ENCODE results near the gene PAX2. TPM values are rescaled to one million over a fixed set of nuclear protein-coding genes. Genes with fewer than 3 reads are reported as not detected.

PAX2 gene
- total RNA-seq, 5 donors from 2014 or later (not counting 1 experiment from before 2014, with no cell fraction given) = not detected

DNA sequence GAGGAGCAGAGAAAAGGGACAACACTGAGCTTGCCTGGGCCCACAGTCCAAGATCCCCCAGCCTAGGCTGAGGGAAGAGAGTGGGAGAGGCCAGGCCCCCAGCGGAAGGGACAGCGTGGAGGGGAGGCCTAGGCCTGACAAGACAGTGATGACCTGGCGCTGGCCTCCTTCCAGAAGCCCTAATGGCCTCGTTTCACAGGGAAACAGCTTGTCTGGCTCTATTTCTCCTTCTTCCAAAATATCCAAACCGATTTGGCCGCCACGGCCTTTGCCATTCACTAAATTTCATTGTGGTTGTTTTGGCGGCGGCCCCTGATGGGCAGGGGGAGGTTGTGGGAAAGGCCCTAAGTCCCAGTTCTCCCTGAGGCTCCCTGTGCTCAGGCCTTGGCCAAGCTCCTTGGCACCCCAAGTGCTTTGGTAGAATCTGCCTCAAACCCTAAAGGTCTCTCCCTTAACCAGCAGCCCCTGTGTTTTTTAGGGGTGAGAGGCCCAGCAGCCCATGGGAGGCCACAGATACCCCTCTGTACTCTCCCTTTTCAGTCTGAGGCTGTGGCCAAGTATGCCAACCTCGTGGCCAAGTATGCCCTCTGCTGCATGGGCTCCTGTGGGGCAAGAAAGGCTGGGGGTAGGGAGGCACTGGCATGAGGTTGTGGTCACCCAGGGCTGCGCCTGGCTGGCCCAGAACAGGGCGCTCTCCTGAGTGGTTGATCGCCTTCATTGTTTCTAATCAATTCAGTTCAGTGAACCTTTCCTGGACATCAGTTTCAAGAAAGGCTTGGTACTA is 37.3 kb downstream of the PAX2 start:
- Histone ChIP-seq H3K27ac (ENCODE audit: low read length) (no peak overlapping the region), H3K27me3 (replicated peaks in 1 of 2; ENCODE audit: control insufficient read depth in 2 of 2, extremely low read depth in 1 of 2, insufficient read depth in 2 of 2, low read length in 1 of 2) (peaks cover 2 to 41% of the 10 kb centered on the region in 2 experiments), H3K36me3 (ENCODE audit: control insufficient read depth in 2 of 2, extremely low read depth in 1 of 2, insufficient read depth in 1 of 2, low read length in 1 of 2) (no peaks in the 10 kb centered on the region), H3K9me3 (no peaks in the 10 kb centered on the region), H3K4me3 (ENCODE audit: control insufficient read depth in 1 of 2, extremely low read depth in 1 of 2, low read length in 1 of 2) (no peak overlapping the region), H3K4me1 (ENCODE audit: control insufficient read depth in 1 of 2, extremely low read depth in 1 of 2, insufficient read depth in 2 of 2, low read length in 2 of 2) (no peaks in the 10 kb centered on the region)
- no peak overlapping the region for H3K4me3 Mint-ChIP-seq
- no peak for ATAC-seq (replicated peaks in 1 of 4)
- H3K36me3 Mint-ChIP-seq = no peaks in the 10 kb centered on the region
- POLR2A ChIA-PET = no interaction called here
- CTCF ChIA-PET = no interaction called here
- WGBS (ENCODE audit: insufficient coverage) = 80% methylated on average over 4 of the region's 13 CpGs
- H3K4me1 Mint-ChIP-seq = no peaks in the 10 kb centered on the region
- no peak overlapping the region for H3K27ac Mint-ChIP-seq
- no peak for DNase-seq
- peaks cover 39 to 48% of the 10 kb centered on the region in 2 donors for H3K27me3 Mint-ChIP-seq
- H3K9me3 Mint-ChIP-seq = no peaks in the 10 kb centered on the region

DNA sequence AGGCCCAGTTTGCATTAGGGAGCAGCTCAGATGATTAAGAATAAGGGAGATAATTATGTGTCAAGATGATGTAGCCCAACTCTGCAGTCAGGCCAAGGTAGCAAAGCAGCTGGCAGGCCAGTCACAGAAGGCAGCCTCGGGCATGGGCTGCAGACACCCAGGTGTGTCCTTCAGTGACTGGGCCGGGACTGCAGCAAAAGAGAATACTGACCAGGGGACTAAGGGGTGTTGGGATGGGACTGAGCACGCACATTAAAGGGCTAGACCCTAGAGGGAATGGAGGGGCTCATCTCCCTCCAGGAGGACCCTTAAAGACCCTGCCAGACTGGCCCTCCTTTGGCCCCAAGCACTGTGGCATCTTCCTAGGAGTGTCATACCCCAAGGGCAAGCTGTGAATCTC is 38.7 kb downstream of the PAX2 start:
- peaks cover 0 to 45% of the 10 kb centered on the region in 2 experiments for H3K27me3 ChIP-seq (replicated peaks in 1 of 2; ENCODE audit: control insufficient read depth in 2 of 2, extremely low read depth in 1 of 2, insufficient read depth in 2 of 2, low read length in 1 of 2)
- 78% methylated on average over 3 of the region's 3 CpGs for WGBS (ENCODE audit: insufficient coverage)
- no peaks in the 10 kb centered on the region for H3K4me1 ChIP-seq (ENCODE audit: control insufficient read depth in 1 of 2, extremely low read depth in 1 of 2, insufficient read depth in 2 of 2, low read length in 2 of 2)
- ATAC-seq (replicated peaks in 1 of 4) = no peak
- H3K36me3 Mint-ChIP-seq = no peaks in the 10 kb centered on the region
- no peaks in the 10 kb centered on the region for H3K36me3 ChIP-seq (ENCODE audit: control insufficient read depth in 2 of 2, extremely low read depth in 1 of 2, insufficient read depth in 1 of 2, low read length in 1 of 2)
- H3K27me3 Mint-ChIP-seq = peaks cover 39 to 48% of the 10 kb centered on the region in 2 donors
- H3K4me3 ChIP-seq (ENCODE audit: control insufficient read depth in 1 of 2, extremely low read depth in 1 of 2, low read length in 1 of 2) = no peak overlapping the region
- H3K9me3 ChIP-seq = no peaks in the 10 kb centered on the region
- H3K4me3 Mint-ChIP-seq = no peak overlapping the region
- no peak overlapping the region for H3K27ac ChIP-seq (ENCODE audit: low read length)
- POLR2A ChIA-PET = no interaction called here
- no peaks in the 10 kb centered on the region for H3K9me3 Mint-ChIP-seq
- no peak for DNase-seq
- H3K4me1 Mint-ChIP-seq = no peaks in the 10 kb centered on the region
- CTCF ChIA-PET = no interaction called here
- H3K27ac Mint-ChIP-seq = no peak overlapping the region

DNA sequence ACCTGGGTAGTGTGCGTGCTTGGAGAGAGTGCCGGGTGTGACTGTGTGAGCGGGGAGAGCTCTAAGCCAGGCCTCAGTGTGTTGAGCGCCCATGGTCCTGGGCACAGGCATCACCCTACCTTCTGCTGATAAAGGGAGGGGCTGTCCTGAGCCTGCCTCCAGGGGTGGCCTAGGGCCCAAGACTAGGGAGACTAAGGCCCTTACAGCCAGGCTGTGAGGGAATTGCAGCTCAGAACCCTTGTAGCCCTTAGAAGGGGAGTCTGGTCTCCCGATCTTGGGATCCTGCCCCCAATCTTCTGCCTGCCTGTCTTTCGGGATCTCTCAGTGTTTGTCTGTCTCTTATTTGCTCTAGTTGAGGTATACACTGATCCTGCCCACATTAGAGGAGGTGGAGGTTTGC is 41.2 kb downstream of the PAX2 start:
- WGBS (ENCODE audit: insufficient coverage) = 83% methylated on average over 6 of the region's 6 CpGs
- peaks cover 0 to 49% of the 10 kb centered on the region in 2 experiments for H3K27me3 ChIP-seq (replicated peaks in 1 of 2; ENCODE audit: control insufficient read depth in 2 of 2, extremely low read depth in 1 of 2, insufficient read depth in 2 of 2, low read length in 1 of 2)
- ChIA-PET CTCF (no interaction called here), POLR2A (no interaction called here)
- H3K4me3 ChIP-seq (ENCODE audit: control insufficient read depth in 1 of 2, extremely low read depth in 1 of 2, low read length in 1 of 2) = no peak overlapping the region
- Mint-ChIP-seq H3K27me3 (peaks cover 41 to 52% of the 10 kb centered on the region in 2 donors), H3K27ac (no peak overlapping the region), H3K36me3 (no peaks in the 10 kb centered on the region), H3K4me3 (no peak overlapping the region), H3K9me3 (no peaks in the 10 kb centered on the region), H3K4me1 (no peaks in the 10 kb centered on the region)
- no peaks in the 10 kb centered on the region for H3K36me3 ChIP-seq (ENCODE audit: control insufficient read depth in 2 of 2, extremely low read depth in 1 of 2, insufficient read depth in 1 of 2, low read length in 1 of 2)
- H3K4me1 ChIP-seq (ENCODE audit: control insufficient read depth in 1 of 2, extremely low read depth in 1 of 2, insufficient read depth in 2 of 2, low read length in 2 of 2) = no peaks in the 10 kb centered on the region
- no peak for ATAC-seq (replicated peaks in 1 of 4)
- no peak overlapping the region for H3K27ac ChIP-seq (ENCODE audit: low read length)
- no peaks in the 10 kb centered on the region for H3K9me3 ChIP-seq
- DNase-seq = no peak

- Mint-ChIP-seq H3K36me3 (no peaks in the 10 kb centered on the region), H3K9me3 (no peaks in the 10 kb centered on the region), H3K27me3 (peaks cover 48 to 49% of the 10 kb centered on the region in 2 donors), H3K4me1 (no peaks in the 10 kb centered on the region), H3K4me3 (no peak overlapping the region), H3K27ac (no peak overlapping the region)
- WGBS (ENCODE audit: insufficient coverage) = 57% methylated on average over 12 of the region's 18 CpGs
- Histone ChIP-seq H3K27ac (ENCODE audit: low read length) (no peak overlapping the region), H3K36me3 (ENCODE audit: control insufficient read depth in 2 of 2, extremely low read depth in 1 of 2, insufficient read depth in 1 of 2, low read length in 1 of 2) (no peaks in the 10 kb centered on the region), H3K27me3 (replicated peaks in 1 of 2; ENCODE audit: control insufficient read depth in 2 of 2, extremely low read depth in 1 of 2, insufficient read depth in 2 of 2, low read length in 1 of 2) (peaks cover 0 to 50% of the 10 kb centered on the region in 2 experiments), H3K4me1 (ENCODE audit: control insufficient read depth in 1 of 2, extremely low read depth in 1 of 2, insufficient read depth in 2 of 2, low read length in 2 of 2) (no peaks in the 10 kb centered on the region), H3K4me3 (ENCODE audit: control insufficient read depth in 1 of 2, extremely low read depth in 1 of 2, low read length in 1 of 2) (no peak overlapping the region), H3K9me3 (no peaks in the 10 kb centered on the region)
- no peak for ATAC-seq (replicated peaks in 1 of 4)
- DNase-seq = no peak
- POLR2A ChIA-PET = no interaction called here
- CTCF ChIA-PET = no interaction called here
These were observed 42.9 kb downstream of the PAX2 start for GRCh38 chr10:100788002-100788903.

DNA sequence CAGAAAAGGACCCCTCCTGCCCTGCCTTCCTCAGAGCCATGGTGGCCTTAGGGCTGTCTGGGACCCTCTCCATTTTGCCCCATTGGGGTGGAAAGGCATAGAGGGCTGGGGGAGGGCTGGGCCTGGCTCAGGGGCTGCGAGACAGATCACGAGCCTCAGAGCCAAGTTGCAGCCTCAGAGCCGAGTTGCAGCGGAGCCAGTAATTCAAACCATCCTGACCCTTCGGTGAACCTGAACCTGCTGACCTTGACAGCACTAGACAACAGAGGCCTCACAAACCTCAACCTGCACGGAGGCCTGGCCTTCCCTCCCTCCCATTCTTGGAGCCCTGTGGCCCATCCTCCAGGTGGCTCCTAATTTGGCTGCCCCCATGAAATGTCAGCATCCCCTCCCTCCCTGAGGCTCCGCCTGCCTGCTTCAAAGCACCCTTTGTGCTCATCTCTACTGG is 45.4 kb downstream of the PAX2 start:
- H3K9me3 ChIP-seq = no peaks in the 10 kb centered on the region
- Mint-ChIP-seq H3K27ac (no peak overlapping the region), H3K9me3 (no peaks in the 10 kb centered on the region), H3K4me1 (no peaks in the 10 kb centered on the region), H3K36me3 (no peaks in the 10 kb centered on the region), H3K4me3 (no peak overlapping the region), H3K27me3 (peaks cover 44 to 51% of the 10 kb centered on the region in 2 donors)
- H3K4me1 ChIP-seq (ENCODE audit: control insufficient read depth in 1 of 2, extremely low read depth in 1 of 2, insufficient read depth in 2 of 2, low read length in 2 of 2) = no peaks in the 10 kb centered on the region
- no peak overlapping the region for H3K27ac ChIP-seq (ENCODE audit: low read length)
- no peak overlapping the region for H3K4me3 ChIP-seq (ENCODE audit: control insufficient read depth in 1 of 2, extremely low read depth in 1 of 2, low read length in 1 of 2)
- POLR2A ChIA-PET = no interaction called here
- ATAC-seq (replicated peaks in 1 of 4) (no peak), DNase-seq (no peak)
- H3K27me3 ChIP-seq (replicated peaks in 1 of 2; ENCODE audit: control insufficient read depth in 2 of 2, extremely low read depth in 1 of 2, insufficient read depth in 2 of 2, low read length in 1 of 2) = peaks cover 0 to 51% of the 10 kb centered on the region in 2 experiments
- WGBS (ENCODE audit: insufficient coverage) = 65% methylated on average over 5 of the region's 7 CpGs
- CTCF ChIA-PET = no interaction called here
- no peaks in the 10 kb centered on the region for H3K36me3 ChIP-seq (ENCODE audit: control insufficient read depth in 2 of 2, extremely low read depth in 1 of 2, insufficient read depth in 1 of 2, low read length in 1 of 2)

DNA sequence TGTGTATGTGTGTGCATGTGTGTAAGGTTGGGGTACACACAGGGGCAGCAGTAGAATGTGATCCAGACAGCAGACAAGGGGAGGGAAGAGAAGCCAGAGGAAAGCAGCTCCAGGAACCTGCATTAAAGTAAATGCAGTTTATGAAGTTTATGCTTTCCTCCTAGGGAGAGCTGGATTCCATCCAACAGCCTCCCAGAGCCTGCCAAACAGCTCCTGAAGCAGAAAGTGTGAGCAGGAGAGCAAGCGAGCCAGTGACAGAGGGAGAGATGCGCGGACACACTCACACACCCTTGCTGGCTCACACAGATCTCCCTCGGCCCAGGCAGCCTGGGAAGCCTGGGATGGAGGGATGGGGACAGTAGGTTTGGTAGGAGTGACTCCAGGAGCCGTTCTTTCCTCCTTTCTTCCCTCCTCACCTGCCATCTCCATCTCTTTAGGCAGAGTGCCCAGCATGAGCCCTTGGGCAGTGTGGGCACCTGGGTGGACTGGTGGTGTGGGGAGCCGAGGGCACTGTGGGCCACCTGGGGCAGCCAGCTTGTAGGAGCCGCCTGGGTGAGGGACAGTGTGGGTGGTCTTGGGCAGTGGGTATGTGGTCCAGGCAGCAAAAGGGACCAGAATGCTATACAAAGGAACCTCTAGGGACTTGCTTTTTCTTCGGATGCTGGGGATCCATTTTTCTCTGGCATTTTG is 46.1 kb downstream of the PAX2 start:
- WGBS (ENCODE audit: insufficient coverage) = 73% methylated on average over 3 of the region's 8 CpGs
- H3K9me3 Mint-ChIP-seq = no peaks in the 10 kb centered on the region

More for the DNA sequence above, 46.1 kb downstream of the PAX2 start:
- Mint-ChIP-seq H3K36me3 (no peaks in the 10 kb centered on the region), H3K4me3 (no peak overlapping the region), H3K27ac (no peak overlapping the region), H3K27me3 (peaks cover 40 to 50% of the 10 kb centered on the region in 2 donors), H3K4me1 (no peaks in the 10 kb centered on the region)
- H3K4me3 ChIP-seq (ENCODE audit: control insufficient read depth in 1 of 2, extremely low read depth in 1 of 2, low read length in 1 of 2) = no peak overlapping the region
- POLR2A ChIA-PET = no interaction called here
- DNase-seq (no peak), ATAC-seq (replicated peaks in 1 of 4) (no peak)
- H3K27me3 ChIP-seq (replicated peaks in 1 of 2; ENCODE audit: control insufficient read depth in 2 of 2, extremely low read depth in 1 of 2, insufficient read depth in 2 of 2, low read length in 1 of 2) = peaks cover 0 to 49% of the 10 kb centered on the region in 2 experiments
- no peaks in the 10 kb centered on the region for H3K9me3 ChIP-seq
- CTCF ChIA-PET = no interaction called here
- H3K27ac ChIP-seq (ENCODE audit: low read length) = no peak overlapping the region
- H3K36me3 ChIP-seq (ENCODE audit: control insufficient read depth in 2 of 2, extremely low read depth in 1 of 2, insufficient read depth in 1 of 2, low read length in 1 of 2) = no peaks in the 10 kb centered on the region
- no peaks in the 10 kb centered on the region for H3K4me1 ChIP-seq (ENCODE audit: control insufficient read depth in 1 of 2, extremely low read depth in 1 of 2, insufficient read depth in 2 of 2, low read length in 2 of 2)
